Subcutaneous preadipocyte (primary cell): ENCODE results near the gene OS9. TPM values are rescaled to one million over a fixed set of nuclear protein-coding genes. Genes with fewer than 3 reads are reported as not detected.

Experiments
- total RNA-seq: library from RNA; depleted of rRNA; stranded (reverse); fragments of >200 nt; gene quantifications from 2 replicates; pipeline ENCODE4 v1.2.3, GENCODE V29; 2012

Gene OS9, protein sequence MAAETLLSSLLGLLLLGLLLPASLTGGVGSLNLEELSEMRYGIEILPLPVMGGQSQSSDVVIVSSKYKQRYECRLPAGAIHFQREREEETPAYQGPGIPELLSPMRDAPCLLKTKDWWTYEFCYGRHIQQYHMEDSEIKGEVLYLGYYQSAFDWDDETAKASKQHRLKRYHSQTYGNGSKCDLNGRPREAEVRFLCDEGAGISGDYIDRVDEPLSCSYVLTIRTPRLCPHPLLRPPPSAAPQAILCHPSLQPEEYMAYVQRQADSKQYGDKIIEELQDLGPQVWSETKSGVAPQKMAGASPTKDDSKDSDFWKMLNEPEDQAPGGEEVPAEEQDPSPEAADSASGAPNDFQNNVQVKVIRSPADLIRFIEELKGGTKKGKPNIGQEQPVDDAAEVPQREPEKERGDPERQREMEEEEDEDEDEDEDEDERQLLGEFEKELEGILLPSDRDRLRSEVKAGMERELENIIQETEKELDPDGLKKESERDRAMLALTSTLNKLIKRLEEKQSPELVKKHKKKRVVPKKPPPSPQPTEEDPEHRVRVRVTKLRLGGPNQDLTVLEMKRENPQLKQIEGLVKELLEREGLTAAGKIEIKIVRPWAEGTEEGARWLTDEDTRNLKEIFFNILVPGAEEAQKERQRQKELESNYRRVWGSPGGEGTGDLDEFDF
- 80.9 and 99.9 TPM in 2 replicates for total RNA-seq

DNA sequence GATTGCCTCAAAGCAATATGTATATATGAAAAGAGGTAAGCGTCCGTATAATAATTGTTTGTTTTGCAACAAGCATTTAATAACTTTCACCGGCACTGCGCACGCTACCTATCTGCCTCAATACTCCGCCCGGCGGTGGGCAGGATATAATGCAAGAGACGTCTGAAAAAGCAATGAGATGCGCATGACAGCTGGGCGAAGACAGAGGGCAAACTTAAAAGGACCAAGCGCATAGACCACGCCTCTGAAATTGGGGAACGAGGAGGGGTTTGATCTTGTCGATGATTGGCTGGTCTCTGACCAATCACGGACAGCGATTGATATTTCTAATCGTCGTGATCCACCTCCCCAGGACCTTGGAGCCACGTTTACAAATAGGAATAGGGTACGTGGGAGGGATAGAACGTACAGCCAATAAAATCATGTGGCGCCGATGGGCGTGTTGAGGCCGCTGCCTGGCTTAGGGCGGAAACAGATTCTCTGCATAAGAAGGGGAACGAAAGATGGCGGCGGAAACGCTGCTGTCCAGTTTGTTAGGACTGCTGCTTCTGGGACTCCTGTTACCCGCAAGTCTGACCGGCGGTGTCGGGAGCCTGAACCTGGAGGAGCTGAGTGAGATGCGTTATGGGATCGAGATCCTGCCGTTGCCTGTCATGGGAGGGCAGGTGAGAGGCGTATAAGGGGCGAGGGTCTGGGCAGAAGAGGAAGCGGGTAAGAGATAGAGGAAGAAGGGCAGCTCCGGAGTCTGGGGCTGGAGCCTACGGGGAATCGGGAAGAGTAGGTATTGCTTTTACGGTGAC lies at the start of gene OS9:
Gene OS9, plus strand, starts transcription at position 474 of the 800 bp plus-strand sequence. Its CDS starts 30 bp downstream, at position 504.

DNA sequence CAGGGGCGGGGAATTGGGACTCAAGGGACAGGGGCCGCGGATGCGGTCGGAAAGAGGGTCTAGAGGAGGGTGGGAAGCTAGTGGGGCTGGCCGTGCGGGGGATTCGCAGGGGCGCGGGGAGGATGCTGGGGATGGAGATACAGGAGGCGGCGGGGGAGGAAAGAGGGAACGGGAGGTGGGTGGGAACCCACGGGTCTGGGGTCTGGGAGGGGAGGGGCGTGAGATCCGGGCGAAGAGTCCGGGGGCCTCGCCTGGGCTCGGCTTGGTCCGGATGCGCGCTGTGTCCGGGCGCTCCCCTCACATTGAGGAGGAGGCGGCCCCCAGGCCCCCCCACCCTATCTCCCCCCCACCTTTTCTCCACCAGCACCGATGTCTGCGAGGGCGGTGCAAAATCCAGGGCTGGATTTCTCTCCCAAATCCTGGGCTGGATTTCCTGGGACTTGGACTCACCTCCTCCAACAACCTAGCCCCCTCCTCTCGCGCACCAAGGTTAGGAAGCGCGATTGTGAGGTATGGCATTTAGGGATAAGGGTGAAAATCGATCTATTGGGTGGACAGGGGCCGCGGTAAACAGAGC lies 44.8 kb downstream of the OS9 start, which contains the start of gene AGAP2:
Gene AGAP2, minus strand, starts transcription at position 82 of the 577 bp plus-strand sequence. CDS start 496 bp downstream, outside the sequence.

DNA sequence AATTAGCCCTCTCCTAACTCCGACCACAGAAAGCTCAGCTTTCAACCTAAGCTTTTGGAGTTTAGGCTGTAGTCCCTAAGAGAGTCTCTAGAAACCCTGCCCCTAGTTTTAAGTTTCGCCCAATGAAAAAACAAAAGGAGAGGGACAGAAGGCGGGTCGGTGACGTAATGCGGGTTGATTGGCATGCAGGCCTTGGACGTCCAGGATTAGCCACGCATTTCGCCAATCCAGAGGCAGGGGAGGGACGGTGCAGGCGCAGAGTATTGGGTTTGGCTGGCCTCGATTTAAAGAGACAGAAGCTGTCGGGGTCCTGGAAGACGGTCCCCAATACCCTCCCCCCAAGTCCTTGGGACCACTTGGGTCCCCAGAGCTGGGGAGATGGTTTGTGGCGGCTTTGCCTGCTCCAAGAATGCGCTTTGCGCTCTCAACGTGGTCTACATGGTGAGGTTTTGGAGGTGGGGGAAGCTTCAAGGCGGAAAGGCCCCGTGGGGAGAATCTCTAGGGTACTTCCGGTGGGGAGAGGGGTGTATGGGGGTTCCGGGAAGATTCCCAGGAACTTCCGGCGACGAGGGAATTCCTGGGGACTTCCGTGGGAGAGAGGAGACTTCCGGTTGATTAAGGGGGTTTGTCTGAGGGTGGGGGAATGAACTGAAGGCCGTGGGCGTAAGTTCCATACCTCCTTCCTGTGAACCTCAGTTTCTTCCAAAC lies 51.0 kb downstream of the OS9 start, which contains the start of gene TSPAN31:
Gene TSPAN31, plus strand, starts transcription at position 263 of the 708 bp plus-strand sequence. Its CDS starts 116 bp downstream, at position 379.

DNA sequence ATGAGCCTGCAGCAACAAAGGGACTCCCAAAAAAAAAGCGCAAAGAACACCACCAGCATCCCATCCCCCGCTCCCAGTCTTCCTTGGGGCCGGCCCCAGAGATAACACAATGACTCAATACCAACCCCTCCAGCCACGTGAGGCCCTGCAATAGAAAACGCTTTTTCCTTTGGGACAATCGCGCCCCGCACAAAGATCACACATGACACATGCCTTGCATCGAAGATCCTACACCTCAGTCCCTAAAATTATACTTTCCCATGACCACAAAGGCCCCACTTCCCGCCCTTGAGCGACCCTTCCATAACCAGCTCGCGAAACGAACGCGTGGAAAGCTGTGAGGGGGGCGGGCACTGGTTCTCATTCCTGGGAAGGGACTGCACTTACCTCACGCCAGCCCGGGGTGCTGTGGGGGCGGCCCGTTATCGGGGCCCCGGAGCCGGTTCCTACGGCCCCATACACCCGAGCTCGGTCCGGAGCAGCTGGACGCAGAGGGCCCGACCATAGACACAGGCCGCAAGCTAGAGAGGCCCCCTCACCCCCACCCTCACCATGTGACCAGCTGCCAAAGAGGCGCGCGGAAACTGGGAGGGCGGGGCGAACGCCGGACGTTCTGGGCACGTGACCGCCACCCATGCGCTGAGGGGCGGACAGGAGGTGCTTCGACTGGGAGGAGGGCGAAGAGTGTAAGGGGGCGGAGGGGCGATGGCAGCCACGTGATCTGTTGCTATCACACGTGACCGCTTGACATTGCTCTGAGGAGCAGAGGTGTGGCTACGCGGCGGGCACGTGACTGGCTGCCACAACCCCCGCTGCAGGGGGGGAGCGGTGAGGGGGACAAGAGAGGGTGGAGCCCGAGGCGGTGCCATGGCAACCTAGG lies 58.1 kb downstream of the OS9 start, which contains the start of gene CDK4:
Gene CDK4, minus strand, starts transcription at position 523 of the 880 bp plus-strand sequence. CDS start 593 bp downstream, outside the sequence.

DNA sequence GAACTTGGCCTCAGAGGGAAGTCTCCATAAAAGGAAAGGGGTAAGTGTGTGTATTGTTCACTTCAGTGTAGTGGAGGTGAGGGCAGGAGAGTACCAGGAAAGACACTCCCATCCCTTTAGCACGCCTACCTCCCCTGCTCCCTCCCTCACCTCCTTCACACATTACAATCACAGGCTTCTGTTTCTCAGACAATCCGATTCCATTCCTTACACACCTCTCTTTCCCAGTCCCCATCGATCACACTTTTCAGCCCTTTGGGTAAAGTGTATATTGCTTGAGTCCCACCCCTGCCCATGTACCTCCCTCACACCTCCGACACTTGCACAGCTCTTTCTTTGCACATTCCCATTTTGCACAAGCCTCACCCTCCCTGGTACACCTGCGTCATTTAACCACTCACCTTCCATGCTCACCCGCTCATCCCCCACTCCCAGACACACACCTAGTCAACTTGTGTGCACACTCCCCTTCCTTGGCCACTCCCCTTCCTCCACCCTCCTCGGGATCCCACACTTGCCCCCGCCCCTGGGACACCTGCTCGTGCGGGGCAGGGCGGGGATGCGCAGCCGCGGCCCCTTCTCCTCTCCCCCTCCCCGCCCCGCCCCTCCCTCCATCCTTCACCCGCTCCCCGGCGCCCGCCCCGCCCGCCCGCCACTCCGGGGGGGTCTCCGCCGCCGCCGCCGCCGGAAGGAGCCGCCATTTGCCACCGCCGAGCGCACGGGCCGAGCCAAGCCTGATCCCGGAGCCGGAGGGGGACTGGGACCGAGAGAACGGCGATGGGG lies 60.7 kb downstream of the OS9 start, which contains the start of gene MARCHF9:
Gene MARCHF9, plus strand, starts transcription at position 693 of the 783 bp plus-strand sequence. CDS start 426 bp downstream, outside the sequence.

DNA sequence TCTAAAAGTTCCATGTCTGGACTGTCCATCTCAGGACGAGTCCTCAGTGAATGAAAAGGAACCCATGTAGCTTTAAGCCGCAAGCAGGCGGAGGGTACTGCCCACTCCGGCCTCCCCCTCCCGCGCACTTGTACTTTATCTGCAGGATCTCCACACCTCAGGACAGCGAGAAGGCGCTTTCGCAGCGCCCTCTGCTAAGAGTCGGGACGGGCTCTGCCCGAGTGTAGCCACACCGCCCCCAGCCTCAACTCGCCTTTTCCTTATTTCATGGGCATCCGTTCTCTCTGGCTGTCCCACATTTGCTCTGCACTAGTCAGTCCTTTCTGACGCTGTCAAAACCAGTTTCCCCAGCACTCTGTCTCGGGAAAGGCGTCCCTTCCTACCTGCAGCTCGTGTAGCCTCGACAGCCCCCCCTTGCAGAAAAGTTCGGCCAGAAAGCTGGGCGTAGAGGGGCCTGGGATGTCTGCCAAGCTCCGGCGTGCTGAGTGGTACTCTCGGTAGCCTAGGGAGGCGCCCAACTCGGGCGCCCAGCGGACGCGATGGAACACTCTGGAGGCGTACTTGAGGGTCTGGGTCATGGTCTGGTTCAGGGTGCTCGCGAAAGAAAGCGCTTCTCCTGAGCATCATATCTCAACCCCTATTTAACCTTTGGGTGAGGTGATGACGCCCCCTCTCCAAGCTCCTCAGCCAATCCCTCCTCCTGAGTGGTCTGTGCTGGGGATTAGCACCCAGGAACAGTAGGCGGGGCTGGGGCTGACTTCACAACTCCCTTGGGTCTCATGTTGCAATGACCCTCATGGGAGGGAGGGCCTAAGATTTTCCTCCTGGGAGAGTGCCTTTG lies 72.8 kb downstream of the OS9 start, which contains the start of gene CYP27B1:
Gene CYP27B1, minus strand, starts transcription at position 615 of the 841 bp plus-strand sequence. Its CDS starts 37 bp downstream, at position 578.

Other genes with a start within 250 kb of the OS9 start
- gene INHBE, start 238.8 kb upstream of the OS9 start, total RNA-seq = not detected in 2 replicates
- gene GLI1, start 234.3 kb upstream of the OS9 start, total RNA-seq = under 0.01 and 0.78 TPM in 2 replicates
- gene ARHGAP9, start 214.3 kb upstream of the OS9 start, total RNA-seq = under 0.01 TPM in 1 of 2 replicates, not detected in the other
- gene MARS1, start 206.1 kb upstream of the OS9 start, total RNA-seq = 81.9 and 126 TPM in 2 replicates
- 16.6 and 19.1 TPM in 2 replicates for gene DDIT3, start 173.6 kb upstream of the OS9 start, total RNA-seq
- gene MBD6, start 171.3 kb upstream of the OS9 start, total RNA-seq = 2.9 and 5.7 TPM in 2 replicates
- gene DCTN2, start 146.9 kb upstream of the OS9 start, total RNA-seq = 89.3 and 95.6 TPM in 2 replicates
- under 0.01 and 0.20 TPM in 2 replicates for gene KIF5A, start 144.1 kb upstream of the OS9 start, total RNA-seq
- gene PIP4K2C, start 102.9 kb upstream of the OS9 start, total RNA-seq = 1.8 and 2.6 TPM in 2 replicates
- gene DTX3, start 89.3 kb upstream of the OS9 start, total RNA-seq = 0.78 and 3.7 TPM in 2 replicates
- gene ARHGEF25, start 82.7 kb upstream of the OS9 start, total RNA-seq = 0.98 and 4.0 TPM in 2 replicates
- gene B4GALNT1, start 60.9 kb upstream of the OS9 start, total RNA-seq = under 0.01 and 0.20 TPM in 2 replicates
- under 0.01 and 0.39 TPM in 2 replicates for gene AGAP2, start 44.6 kb downstream of the OS9 start, total RNA-seq
- 23.3 and 28.3 TPM in 2 replicates for gene TSPAN31, start 50.9 kb downstream of the OS9 start, total RNA-seq
- 238 and 247 TPM in 2 replicates for gene CDK4, start 58.2 kb downstream of the OS9 start, total RNA-seq
- gene MARCHF9, start 61.0 kb downstream of the OS9 start, total RNA-seq = 1.2 and 1.8 TPM in 2 replicates
- 0.39 and 1.1 TPM in 2 replicates for gene CYP27B1, start 72.9 kb downstream of the OS9 start, total RNA-seq
- 8.1 and 8.2 TPM in 2 replicates for gene METTL1, start 78.0 kb downstream of the OS9 start, total RNA-seq
- gene EEF1AKMT3, start 78.5 kb downstream of the OS9 start, total RNA-seq = 6.6 and 9.4 TPM in 2 replicates
- 16.6 and 27.2 TPM in 2 replicates for gene TSFM, start 88.7 kb downstream of the OS9 start, total RNA-seq
- 1.8 and 3.7 TPM in 2 replicates for gene AVIL, start 124.6 kb downstream of the OS9 start, total RNA-seq
- gene CTDSP2, start 152.6 kb downstream of the OS9 start, total RNA-seq = 62.6 and 79.7 TPM in 2 replicates
- 5.3 and 10.3 TPM in 2 replicates for gene ATP23, start 247.4 kb downstream of the OS9 start, total RNA-seq